Superior temporal gyrus (tissue), 1 donor: ENCODE results near the gene SYK.
"Not testable (repeated sequence)": the region's sequence is repeated elsewhere in the genome, so short reads cannot be mapped to it uniquely, and the experiment has no call there.

Experiments used
- DNase-seq: peaks from one replicate; pipeline ENCODE4 v3.0.0-alpha.2; 2016; ENCODE audit errors: extremely low spot score

The SYK gene

DNA sequence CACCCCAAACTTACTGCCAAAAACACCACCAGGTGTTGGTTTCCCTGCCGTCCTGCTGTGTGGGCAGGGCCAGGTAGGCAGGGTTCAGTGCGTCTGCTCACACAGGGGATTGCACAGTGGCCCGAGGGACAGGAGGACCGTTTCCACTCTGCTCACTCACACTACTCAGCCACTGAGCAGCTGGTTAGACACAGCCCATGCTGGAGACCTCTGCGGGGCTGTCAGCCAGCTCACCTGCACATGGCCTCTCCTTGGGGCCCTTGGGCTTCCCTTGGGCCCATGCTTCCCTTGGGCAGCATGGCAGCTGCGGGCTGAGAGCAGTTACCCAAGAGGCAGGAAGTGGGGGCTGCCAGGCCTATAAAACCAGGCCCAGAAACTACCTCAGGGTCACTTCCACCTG, 79.0 kb downstream of the SYK start:
- DNase-seq: no peak

- DNase-seq: no peak
Observed at GRCh38 chr9:90881648-90882047, 80.0 kb downstream of the SYK start.

DNA sequence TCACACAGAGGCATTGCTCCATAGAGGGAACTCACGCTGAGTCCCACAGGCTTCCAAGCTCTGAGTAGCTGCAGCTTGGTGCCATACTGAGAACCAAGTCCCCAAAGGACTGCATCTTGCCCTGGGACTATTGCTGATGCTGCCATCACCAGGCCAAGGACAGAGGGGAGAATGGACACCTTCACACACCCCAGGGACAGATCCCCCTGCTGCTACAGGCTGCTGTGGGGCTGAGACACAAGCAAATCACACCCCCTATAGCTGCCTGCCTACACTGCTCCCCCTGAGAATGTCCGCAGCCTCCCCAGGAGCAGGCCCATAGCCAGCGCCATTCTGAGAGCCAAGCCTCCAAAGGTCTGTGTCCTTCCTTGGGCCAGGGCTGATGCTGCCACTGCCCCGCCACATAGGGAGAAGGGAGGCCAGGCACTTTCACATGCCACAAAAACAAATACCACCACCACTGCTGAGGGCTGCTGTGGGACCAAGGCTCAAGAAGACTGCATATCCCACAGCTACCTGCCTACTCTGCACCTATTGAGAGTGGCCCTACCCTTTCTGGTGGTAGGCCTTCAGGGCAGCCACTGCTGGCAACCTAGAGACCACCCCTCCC, 81.5 kb downstream of the SYK start:
- no peak for DNase-seq

GRCh38 chr9:90883661-90884060, 82.0 kb downstream of the SYK start:
- DNase-seq: no peak

- DNase-seq: no peak
Observed at GRCh38 chr9:90884178-90884577, 82.6 kb downstream of the SYK start.

- DNase-seq: not testable (repeated sequence)
Observed at GRCh38 chr9:90886868-90887267, 85.2 kb downstream of the SYK start.

DNA sequence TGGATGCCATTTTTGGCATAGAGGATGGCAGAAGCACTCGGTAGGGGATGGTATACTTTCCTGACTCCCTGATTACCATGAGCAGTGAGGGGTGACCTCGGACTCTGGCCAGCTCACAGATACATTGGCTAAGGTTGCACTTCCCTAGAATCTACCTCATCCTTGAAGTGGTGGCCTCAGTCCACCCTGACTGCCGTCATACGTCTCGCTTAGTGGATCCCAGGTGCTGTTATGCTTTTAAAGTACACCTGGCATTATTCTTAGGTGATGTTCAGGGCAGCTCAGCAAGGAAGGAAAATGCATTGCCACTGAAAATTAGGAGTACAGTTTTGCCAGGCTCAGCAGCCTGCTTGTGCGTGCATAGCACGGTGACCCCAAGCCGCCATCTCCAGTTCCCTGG, 87.3 kb downstream of the SYK start:
- DNase-seq: no peak

DNA sequence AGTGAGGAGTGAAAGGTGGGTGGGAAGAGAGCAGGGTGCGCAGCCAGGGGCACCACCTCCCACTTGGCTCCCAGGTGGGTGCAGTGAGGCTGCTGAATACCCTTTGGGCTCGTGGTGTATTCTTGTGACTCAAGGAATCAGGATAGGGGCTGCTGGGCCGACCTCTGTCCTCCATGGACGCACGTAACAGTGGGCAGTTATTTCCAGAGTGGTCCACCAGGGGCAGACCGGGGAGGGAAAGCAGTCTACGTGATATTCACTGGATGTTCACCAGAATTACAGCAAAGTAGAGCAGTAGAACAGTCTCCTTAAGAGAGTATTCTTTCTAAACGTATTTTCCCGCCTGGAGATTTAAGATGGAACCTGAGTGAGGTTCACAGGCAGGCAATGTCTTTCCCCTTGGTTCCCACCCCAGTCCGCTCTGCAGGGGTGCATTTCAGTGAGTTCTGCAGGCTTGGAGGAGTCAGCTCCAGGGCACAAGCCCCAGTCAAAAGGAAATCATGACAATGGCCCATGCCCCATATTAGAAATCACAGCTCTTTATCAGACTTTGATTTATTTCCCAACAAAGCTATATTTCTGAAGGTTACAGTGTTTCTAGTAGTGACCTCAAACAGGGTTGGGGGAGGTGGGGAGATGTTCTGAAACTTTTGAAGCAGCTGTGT, 88.7 kb downstream of the SYK start:
- no peak for DNase-seq

- no peak for DNase-seq
Observed at GRCh38 chr9:90891308-90892040, 89.9 kb downstream of the SYK start.

- no peak for DNase-seq
Observed at GRCh38 chr9:90892918-90893317, 91.3 kb downstream of the SYK start.

- DNase-seq: no peak
Observed at GRCh38 chr9:90893706-90894105, 92.1 kb downstream of the SYK start.

GRCh38 chr9:90894986-90895687, 93.5 kb downstream of the SYK start:
- no peak for DNase-seq

DNA sequence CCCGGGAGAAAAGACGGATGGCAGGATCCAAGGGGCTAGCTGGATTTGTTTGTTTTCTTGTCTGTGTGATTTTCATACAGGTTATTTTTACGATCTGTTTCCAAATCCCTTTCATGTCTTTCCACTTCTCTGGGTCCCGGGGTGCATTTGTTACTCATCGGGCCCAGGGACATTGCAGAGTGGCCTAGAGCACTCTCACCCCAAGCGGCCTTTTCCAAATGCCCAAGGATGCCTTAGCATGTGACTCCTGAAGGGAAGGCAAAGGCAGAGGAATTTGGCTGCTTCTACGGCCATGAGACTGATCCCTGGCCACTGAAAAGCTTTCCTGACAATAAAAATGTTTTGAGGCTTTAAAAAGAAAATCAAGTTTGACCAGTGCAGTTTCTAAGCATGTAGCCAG, 94.2 kb downstream of the SYK start:
- DNase-seq: no peak

GRCh38 chr9:90896231-90896630, 94.6 kb downstream of the SYK start:
- no peak for DNase-seq

DNA sequence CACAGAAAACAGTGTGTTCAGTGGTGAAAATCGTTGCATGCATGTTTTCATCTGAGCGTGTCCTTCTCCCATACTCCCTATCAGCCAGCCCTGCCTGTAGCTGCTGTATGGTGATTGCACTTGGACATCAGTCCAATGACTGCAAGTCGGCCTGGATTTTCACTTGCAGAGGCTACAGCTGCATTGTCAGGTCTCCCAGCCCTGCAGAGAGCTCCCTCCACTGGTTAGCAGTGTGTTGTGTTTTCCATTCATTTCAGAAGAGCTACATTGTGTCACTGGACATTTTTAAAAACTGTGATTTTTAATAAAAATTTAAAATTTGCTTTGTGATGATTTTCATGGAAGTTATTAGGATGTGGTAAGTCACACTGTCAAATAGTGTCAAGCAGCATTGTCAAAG, 96.6 kb downstream of the SYK start:
- DNase-seq: no peak

- no peak for DNase-seq
Observed at GRCh38 chr9:90899287-90899686, 97.7 kb downstream of the SYK start.

GRCh38 chr9:90900130-90900529, 98.5 kb downstream of the SYK start:
- no peak for DNase-seq

DNA sequence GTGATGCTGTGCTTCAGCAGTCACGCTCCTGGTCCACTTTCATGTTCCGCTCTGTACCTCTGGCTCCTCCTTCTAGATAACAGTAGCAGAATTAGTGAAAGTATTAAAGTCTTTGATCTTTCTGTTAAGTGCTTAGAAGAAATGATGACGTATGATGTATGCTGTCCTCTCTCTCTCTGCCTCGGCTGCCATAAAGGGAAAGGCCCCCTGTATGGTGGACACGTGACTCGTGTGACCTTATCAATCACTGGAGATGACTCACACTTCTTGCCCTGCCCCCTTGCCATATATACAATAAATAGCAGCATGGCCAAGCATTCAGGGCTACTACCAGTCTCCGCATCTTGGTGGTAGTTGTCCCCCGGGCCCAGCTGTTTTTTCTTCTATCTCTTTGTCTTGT, 100.3 kb downstream of the SYK start:
- no peak for DNase-seq

DNA sequence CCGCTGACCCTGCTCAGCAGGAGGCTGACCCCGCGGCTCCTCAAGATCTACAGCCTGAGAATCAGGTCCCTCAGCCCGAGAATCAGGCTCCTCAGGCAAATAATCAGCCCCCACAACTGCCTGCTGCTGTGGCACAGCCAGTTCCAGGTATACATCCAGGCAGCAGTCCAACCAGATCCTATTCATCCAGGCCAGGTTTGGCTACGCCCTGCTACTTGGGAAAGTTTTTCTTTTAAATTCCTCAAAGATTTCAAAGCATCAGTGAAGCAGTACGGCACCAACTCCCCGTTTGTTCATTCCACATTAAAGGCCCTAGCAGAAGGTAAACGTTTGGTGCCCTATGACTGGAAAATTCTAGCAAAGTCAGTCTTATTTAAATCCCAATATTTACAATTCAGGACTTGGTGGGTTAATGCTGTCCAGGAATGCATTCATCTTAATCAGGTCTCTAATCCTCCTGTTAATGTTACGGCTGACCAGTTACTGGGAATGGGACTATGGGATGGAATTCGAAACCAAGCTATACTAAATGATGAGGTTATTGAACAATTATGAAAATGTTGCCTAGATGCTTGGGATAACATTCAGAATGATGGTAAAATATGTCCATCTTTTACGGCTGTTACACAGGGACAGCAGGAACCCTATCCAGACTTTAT, 102.3 kb downstream of the SYK start:
- DNase-seq: no peak

DNA sequence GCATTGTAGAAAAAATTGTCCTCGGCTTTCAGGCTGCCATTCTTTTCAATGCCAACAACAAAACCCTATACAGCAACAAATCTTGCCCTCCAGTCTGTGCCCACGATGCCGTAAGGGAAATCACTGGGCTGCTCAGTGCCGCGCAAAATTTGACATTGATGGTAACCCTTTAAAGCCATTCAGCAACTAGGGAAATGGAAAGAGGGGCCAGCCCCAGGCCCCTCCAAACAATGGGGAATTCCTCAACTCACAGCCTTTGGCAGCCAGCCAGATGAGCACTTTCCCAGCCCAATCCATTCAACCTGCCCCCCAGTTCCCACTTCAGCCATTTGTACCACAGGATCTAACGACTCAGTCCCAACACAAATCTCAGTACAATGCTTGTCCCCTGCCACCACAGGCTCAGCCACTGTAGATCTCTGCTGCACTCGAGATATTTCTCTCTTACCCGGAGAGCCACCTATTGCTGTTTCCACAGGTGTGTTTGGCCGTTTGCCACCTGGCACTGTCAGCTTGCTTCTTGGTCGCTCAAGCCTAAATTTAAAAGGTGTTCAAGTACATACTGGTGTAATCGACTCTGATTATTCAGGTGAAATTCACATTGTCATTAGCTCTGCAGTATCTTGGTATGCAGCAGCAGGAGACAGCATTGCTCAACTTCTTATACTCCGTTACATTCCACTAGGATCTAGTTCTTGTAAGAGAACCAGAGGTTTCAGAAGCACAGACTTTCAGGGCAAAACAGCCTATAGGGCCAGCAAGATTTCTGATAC, 103.3 kb downstream of the SYK start:
- no peak for DNase-seq

DNA sequence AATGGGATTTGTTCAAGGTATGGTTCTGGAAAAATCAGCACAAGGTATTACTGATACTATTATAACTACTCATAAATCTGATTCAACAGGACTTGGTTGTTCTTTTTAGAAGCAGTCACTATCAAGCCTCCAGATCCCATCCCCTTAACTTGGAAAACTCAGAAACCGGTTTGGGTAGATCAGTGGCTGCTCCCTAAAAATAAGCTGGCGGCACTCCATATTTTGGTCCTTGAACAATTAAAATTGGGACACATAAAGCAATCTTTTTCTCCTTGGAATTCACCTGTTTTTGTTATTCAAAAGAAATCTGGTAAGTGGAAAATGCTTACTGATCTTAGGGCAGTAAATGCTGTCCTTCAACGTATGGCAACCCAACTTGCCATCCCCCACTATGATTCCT, 104.2 kb downstream of the SYK start:
- DNase-seq: no peak
